ENCODE measurements around the gene FBXO15. TPM values are rescaled to one million over a fixed set of nuclear protein-coding genes. Genes with fewer than 3 reads are reported as not detected.

The FBXO15 gene
- total RNA-seq, 4 donors from 2014 or later: 0.54 to 1.9 (median 0.72) TPM

DNA sequence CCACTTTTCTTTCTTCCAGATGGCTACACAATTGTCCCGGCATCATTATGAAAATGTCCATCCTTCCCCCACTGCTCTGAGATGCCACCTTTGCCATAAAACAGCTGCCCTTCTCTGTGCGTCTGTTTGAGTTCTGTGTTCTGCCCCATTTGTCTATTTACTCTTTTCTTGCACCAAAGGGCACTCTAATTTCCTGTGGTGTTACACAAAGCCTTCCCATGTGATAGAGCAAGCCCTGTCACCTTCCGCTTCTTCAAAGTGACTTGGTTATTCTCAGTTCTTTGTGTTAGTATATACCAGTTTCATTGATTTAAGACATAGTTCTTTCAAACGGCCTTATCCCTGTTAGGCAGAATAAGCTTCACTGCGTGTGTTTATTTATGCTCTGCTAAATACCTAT is 84.1 kb downstream of the FBXO15 start:
- no peaks in the 10 kb centered on the region for H3K36me3 ChIP-seq
- no peak for DNase-seq
- 81 to 82% methylated on average over 5 of the region's 5 CpGs for WGBS, 2 donors
- no peaks in the 10 kb centered on the region for H3K9me3 ChIP-seq
- no peak for TF ChIP-seq POLR2A (IDR thresholded peaks at IDR 0.05)
- TF ChIP-seq, protein P1, sequence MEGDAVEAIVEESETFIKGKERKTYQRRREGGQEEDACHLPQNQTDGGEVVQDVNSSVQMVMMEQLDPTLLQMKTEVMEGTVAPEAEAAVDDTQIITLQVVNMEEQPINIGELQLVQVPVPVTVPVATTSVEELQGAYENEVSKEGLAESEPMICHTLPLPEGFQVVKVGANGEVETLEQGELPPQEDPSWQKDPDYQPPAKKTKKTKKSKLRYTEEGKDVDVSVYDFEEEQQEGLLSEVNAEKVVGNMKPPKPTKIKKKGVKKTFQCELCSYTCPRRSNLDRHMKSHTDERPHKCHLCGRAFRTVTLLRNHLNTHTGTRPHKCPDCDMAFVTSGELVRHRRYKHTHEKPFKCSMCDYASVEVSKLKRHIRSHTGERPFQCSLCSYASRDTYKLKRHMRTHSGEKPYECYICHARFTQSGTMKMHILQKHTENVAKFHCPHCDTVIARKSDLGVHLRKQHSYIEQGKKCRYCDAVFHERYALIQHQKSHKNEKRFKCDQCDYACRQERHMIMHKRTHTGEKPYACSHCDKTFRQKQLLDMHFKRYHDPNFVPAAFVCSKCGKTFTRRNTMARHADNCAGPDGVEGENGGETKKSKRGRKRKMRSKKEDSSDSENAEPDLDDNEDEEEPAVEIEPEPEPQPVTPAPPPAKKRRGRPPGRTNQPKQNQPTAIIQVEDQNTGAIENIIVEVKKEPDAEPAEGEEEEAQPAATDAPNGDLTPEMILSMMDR (IDR thresholded peaks at IDR 0.05): no peak
- no peaks in the 10 kb centered on the region for H3K4me1 ChIP-seq
- no peak overlapping the region for H3K27ac ChIP-seq
- H3K4me3 ChIP-seq (replicated peaks in 1 of 3): no peak overlapping the region
- intact Hi-C loops (cut with DNase I): no loop called here
- no peaks in the 10 kb centered on the region for H3K27me3 ChIP-seq

DNA sequence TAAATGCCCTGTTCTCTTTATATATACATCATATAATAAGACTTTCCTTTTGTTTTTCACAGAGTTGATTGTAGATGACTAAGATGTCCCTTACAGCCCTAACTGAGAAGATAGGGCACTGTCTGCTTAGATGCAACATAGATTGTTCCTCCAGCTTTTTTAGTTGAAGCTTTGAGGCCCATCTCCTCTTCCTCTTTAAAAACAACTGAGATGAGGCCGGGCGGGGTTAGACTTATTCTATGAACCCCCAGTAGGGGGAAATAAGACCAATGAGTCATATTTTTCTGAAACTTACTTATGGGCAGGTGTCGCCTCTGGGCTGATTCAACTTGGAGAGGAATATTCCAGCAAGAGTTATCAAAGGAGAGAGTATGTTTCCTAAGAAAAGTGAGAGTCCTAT is 84.6 kb downstream of the FBXO15 start:
- H3K4me1 ChIP-seq: no peaks in the 10 kb centered on the region
- no peak overlapping the region for H3K4me3 ChIP-seq (replicated peaks in 1 of 3)
- no peak overlapping the region for H3K27ac ChIP-seq
- TF ChIP-seq POLR2A (IDR thresholded peaks at IDR 0.05): no peak
- TF ChIP-seq, protein P1 (IDR thresholded peaks at IDR 0.05): no peak
- no peaks in the 10 kb centered on the region for H3K9me3 ChIP-seq
- no peaks in the 10 kb centered on the region for H3K36me3 ChIP-seq
- no peaks in the 10 kb centered on the region for H3K27me3 ChIP-seq
- no peak for DNase-seq
- WGBS, 2 donors: 85 to 89% methylated on average over 3 of the region's 3 CpGs
- intact Hi-C loops (cut with DNase I): no loop called here

DNA sequence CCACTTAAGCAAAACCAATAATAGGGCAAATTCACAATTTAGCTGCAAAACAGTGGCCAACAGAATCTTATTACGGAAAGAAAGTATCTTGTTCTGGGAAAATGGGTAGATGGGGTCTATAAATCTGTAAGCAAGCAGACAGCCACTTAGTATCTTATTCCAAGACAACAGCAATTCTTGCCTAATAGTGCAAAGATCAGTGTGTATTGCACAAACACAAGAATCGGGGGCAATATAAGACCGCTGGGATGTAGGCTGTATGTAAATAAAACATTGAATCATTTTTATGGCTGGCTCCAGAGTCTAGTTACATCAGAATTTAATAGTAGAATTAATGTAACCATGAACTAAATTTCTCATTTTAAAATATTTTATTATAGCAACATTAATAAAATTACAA is 85.6 kb downstream of the FBXO15 start:
- 92 to 94% methylated on average over 3 of the region's 3 CpGs for WGBS, 2 donors
- no peak for TF ChIP-seq POLR2A (IDR thresholded peaks at IDR 0.05)
- TF ChIP-seq, protein P1 (IDR thresholded peaks at IDR 0.05): no peak
- Histone ChIP-seq H3K36me3 (no peaks in the 10 kb centered on the region), H3K4me3 (replicated peaks in 1 of 3) (no peak overlapping the region), H3K9me3 (no peaks in the 10 kb centered on the region), H3K4me1 (no peaks in the 10 kb centered on the region), H3K27ac (no peak overlapping the region), H3K27me3 (no peaks in the 10 kb centered on the region)
- intact Hi-C loops (cut with DNase I): no loop called here
- DNase-seq: no peak

DNA sequence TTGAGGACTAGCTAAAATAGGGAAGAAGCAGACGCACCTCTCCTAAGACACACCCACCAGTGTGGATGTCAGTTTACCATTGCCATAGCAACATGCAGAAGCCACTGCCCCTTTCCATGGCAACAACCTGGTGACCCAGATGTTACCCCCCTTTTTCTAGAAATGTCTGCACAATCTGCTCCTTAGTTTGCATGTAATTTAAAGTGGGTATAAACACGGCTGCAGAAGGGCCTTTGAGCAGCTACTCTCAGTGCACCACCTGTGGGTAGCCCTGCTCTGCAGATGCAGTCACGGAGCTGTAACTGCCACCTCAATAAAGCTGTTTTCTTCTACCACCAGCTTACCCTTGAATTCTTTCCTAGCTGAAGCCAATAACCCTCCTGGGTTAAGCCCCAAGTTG is 87.1 kb downstream of the FBXO15 start:
- 68 to 74% methylated on average over 3 of the region's 3 CpGs for WGBS, 2 donors
- H3K4me3 ChIP-seq (replicated peaks in 1 of 3): no peak overlapping the region
- intact Hi-C loops (cut with DNase I): no loop called here

DNA sequence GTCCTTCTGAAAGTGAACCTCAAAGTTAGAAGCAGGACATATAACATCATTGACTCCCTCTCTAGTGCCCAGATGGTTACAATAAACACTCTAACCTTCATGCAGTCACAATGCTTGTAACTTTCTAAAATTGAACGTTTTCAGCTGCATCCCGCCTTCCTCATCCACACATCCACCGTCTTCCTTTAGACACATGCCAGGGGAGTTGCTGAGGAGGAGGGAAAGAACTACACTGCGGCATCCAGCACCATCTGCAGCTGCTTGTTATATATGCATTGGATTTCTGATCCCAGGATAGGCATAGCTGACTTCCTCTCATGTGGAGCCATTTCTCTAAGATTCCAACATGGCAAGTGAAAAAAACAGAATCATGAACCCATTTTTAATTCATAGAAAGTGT is 96.8 kb downstream of the FBXO15 start:
- no peaks in the 10 kb centered on the region for H3K27me3 ChIP-seq
- peaks cover 4% of the 10 kb centered on the region for H3K9me3 ChIP-seq
- no peak for TF ChIP-seq POLR2A (IDR thresholded peaks at IDR 0.05)
- TF ChIP-seq, protein P1 (IDR thresholded peaks at IDR 0.05): no peak
- 68 to 71% methylated on average over 4 of the region's 4 CpGs for WGBS, 2 donors
- no peak overlapping the region for H3K27ac ChIP-seq
- H3K4me3 ChIP-seq (replicated peaks in 1 of 3): no peak overlapping the region
- intact Hi-C loops (cut with DNase I): no loop called here
- DNase-seq: no peak
- H3K4me1 ChIP-seq: no peaks in the 10 kb centered on the region
- H3K36me3 ChIP-seq: no peaks in the 10 kb centered on the region

More for the DNA sequence above, 87.1 kb downstream of the FBXO15 start:
- Histone ChIP-seq H3K27ac (no peak overlapping the region), H3K36me3 (no peaks in the 10 kb centered on the region), H3K27me3 (no peaks in the 10 kb centered on the region), H3K9me3 (no peaks in the 10 kb centered on the region), H3K4me1 (no peaks in the 10 kb centered on the region)
- no peak for TF ChIP-seq POLR2A (IDR thresholded peaks at IDR 0.05)
- TF ChIP-seq, protein P1 (IDR thresholded peaks at IDR 0.05): no peak
- no peak for DNase-seq

All from thyroid gland (tissue), 4 donors.